HepG2 (cell line): Measurements from ENCODE around the gene ULK3. TPM values are rescaled to one million over a fixed set of nuclear protein-coding genes. Genes with fewer than 3 reads are reported as not detected.

ENCODE experiments used
- ADNP ChIP-seq: sonication (generic); formaldehyde crosslinking; IDR thresholded peaks from 2 replicates; pipeline ENCODE4 v1.4.0; 2020; ENCODE audit warnings: missing genetic modification reagents
- FOXJ3 ChIP-seq: sonication (generic); formaldehyde crosslinking; IDR thresholded peaks from 2 replicates; pipeline ENCODE4 v1.4.0; 2020; ENCODE audit warnings: missing genetic modification reagents, mild to moderate bottlenecking, borderline replicate concordance
- GZF1 ChIP-seq: sonication (generic); formaldehyde crosslinking; IDR thresholded peaks from 2 replicates; pipeline ENCODE4 v1.5.1; 2020; ENCODE audit warnings: mild to moderate bottlenecking, missing genetic modification reagents
- HDAC1 ChIP-seq: sonication (generic); formaldehyde crosslinking; IDR thresholded peaks from 2 replicates; pipeline ENCODE4 v1.5.1; 2020; ENCODE audit warnings: mild to moderate bottlenecking, missing genetic modification reagents
- HOMEZ ChIP-seq: IDR thresholded peaks from 2 replicates; pipeline ENCODE4 v1.6.1; 2016; ENCODE audit warnings: low read depth
- IKZF5 ChIP-seq: IDR thresholded peaks from 2 replicates; pipeline ENCODE4 v1.6.1; 2018; ENCODE audit warnings: missing genetic modification reagents, mild to moderate bottlenecking, missing compliant biosample characterization
- KLF11 ChIP-seq: IDR thresholded peaks from 2 replicates; pipeline ENCODE4 v1.6.1; 2016; ENCODE audit warnings: missing compliant biosample characterization
- MED1 ChIP-seq: sonication (generic); formaldehyde crosslinking; IDR thresholded peaks from 2 replicates; pipeline ENCODE4 v1.4.0; 2020; ENCODE audit warnings: missing genetic modification reagents
- NFE2 ChIP-seq: sonication (generic); formaldehyde crosslinking; IDR thresholded peaks from 2 replicates; pipeline ENCODE4 v1.4.0; 2020; ENCODE audit warnings: missing genetic modification reagents
- PHF21A ChIP-seq: sonication (generic); formaldehyde crosslinking; IDR thresholded peaks from 2 replicates; pipeline ENCODE4 v1.5.0; 2020; ENCODE audit warnings: mild to moderate bottlenecking, missing genetic modification reagents
- RNF219 ChIP-seq: sonication (generic); formaldehyde crosslinking; IDR thresholded peaks from 2 replicates; pipeline ENCODE4 v1.5.0; 2020; ENCODE audit warnings: mild to moderate bottlenecking, missing genetic modification reagents
- SPEN ChIP-seq: sonication (generic); formaldehyde crosslinking; IDR thresholded peaks from 2 replicates; pipeline ENCODE4 v1.5.1; 2020; ENCODE audit warnings: low read depth, mild to moderate bottlenecking, missing genetic modification reagents
- STAT6 ChIP-seq: sonication (generic); formaldehyde crosslinking; IDR thresholded peaks from 2 replicates; pipeline ENCODE4 v1.4.0; 2020; ENCODE audit warnings: missing genetic modification reagents, mild to moderate bottlenecking, borderline replicate concordance
- TEAD3 ChIP-seq: optimal IDR thresholded peaks from 2 replicates; pipeline ENCODE3; 2016; ENCODE audit warnings: borderline replicate concordance
- ZNF251 ChIP-seq: sonication (generic); formaldehyde crosslinking; IDR thresholded peaks from 2 replicates; pipeline ENCODE4 v1.9.0; 2021; ENCODE audit warnings: mild to moderate bottlenecking, missing genetic modification reagents
- ZNF263 ChIP-seq: sonication (generic); formaldehyde crosslinking; IDR thresholded peaks from 2 replicates; pipeline ENCODE4 v1.4.0; 2020; ENCODE audit warnings: missing genetic modification reagents
- ZNF468 ChIP-seq: sonication (generic); formaldehyde crosslinking; IDR thresholded peaks from 2 replicates; pipeline ENCODE4 v1.8.0; 2022; ENCODE audit warnings: mild to moderate bottlenecking, moderate library complexity, missing genetic modification reagents
- ZNF567 ChIP-seq: sonication (generic); formaldehyde crosslinking; IDR thresholded peaks from 2 replicates; pipeline ENCODE4 v1.8.1; 2023; ENCODE audit warnings: mild to moderate bottlenecking, missing genetic modification reagents, borderline replicate concordance
- ZNF576 ChIP-seq: sonication (generic); formaldehyde crosslinking; IDR thresholded peaks from 2 replicates; pipeline ENCODE4 v1.4.0; 2020; ENCODE audit warnings: mild to moderate bottlenecking, missing genetic modification reagents
- ZNF639 ChIP-seq: conservative IDR thresholded peaks from 2 replicates; pipeline ENCODE4 v1.6.1; 2018; ENCODE audit warnings: missing genetic modification reagents
- ZNF720 ChIP-seq: sonication (generic); formaldehyde crosslinking; IDR thresholded peaks from 2 replicates; pipeline ENCODE4 v1.4.0; 2020; ENCODE audit warnings: missing genetic modification reagents
- polyA plus RNA-seq, 8 experiments: library from polyadenylated mRNA; depleted of rRNA in 3 of 8; stranded (reverse) in 7 of 8; unstranded in 1 of 8; fragments of >200 nt; fragmentation: Illumina TruSeq in 4 of 8; extraction: Trizol in 4 of 8; gene quantifications; 2 replicates each; pipeline versions ENCODE4 v1.2.1 to v1.2.3, GENCODE V29; 2011 to 2016; ENCODE audit warnings: low read depth in 4 of 8, missing spikeins in 1 of 8, mixed read lengths in 1 of 8; ENCODE audit not compliant: insufficient read depth in 1 of 8
- total RNA-seq, 5 experiments: library from RNA; depleted of rRNA; stranded (reverse); fragments of >200 nt; fragmentation: Illumina TruSeq; extraction: Trizol; gene quantifications; 2 replicates each; pipeline ENCODE4 v1.2.3, GENCODE V29; 2016; ENCODE audit warnings: low read depth in 1 of 5

ULK3 gene
- total and polyA plus RNA-seq, 2 of the 13 experiments (the other 11 are each of a cell fraction or from before 2014, with no cell fraction given) = 15.2 to 23.7 TPM

- TF ChIP-seq ADNP (no peak), ZNF251 (no peak), ZNF567 (CRISPR knock-in tag) (no peak), NFE2 (CRISPR knock-in tag) (no peak), STAT6 (CRISPR knock-in tag) (no peak; the same call in 1 of the 2 replicates), ZNF576 (CRISPR knock-in tag) (no peak), RNF219 (no peak), MED1 (CRISPR knock-in tag) (no peak), ZNF468 (CRISPR knock-in tag) (no peak), FOXJ3 (CRISPR knock-in tag) (no peak), HOMEZ (CRISPR knock-in tag) (no peak), GZF1 (CRISPR knock-in tag) (no peak), ZNF263 (CRISPR knock-in tag) (peak; percentile 98), SPEN (CRISPR knock-in tag) (peak; percentile 78), ZNF720 (CRISPR knock-in tag) (no peak), HDAC1 (CRISPR knock-in tag) (peak; percentile 54; the same call in 1 of the 2 replicates), PHF21A (CRISPR knock-in tag) (0 out of 2 replicates have a peak, but pooled peaks have one; percentile 24), IKZF5 (CRISPR knock-in tag) (no peak), TEAD3 (no peak), ZNF639 (no peak), KLF11 (CRISPR knock-in tag) (0 out of 2 replicates have a peak, but pooled peaks have one; percentile 21)
Measured at GRCh38 chr15:74842581-74843444, at the start of gene ULK3 (continued).
